GM12878 (cell line): ENCODE measurements around the gene LRRC26. TPM values are rescaled to one million over a fixed set of nuclear protein-coding genes. Genes with fewer than 3 reads are reported as not detected.
A peak's percentile ranks its signal among the peaks of the same experiment; 100 is the strongest.

Experiments
- ATAC-seq: fragments of 200-7000 bp; cut with Tn5 transposase; 3 replicates; pipeline ENCODE4 v1.9.1; 2020; ENCODE audit warnings: mild to moderate bottlenecking, moderate library complexity
- BruUV-seq: library from RNA; stranded (reverse); fragments of 400-500 nt; replicated peaks from 2 replicates; lab custom pipeline; 2021; lab: Mats Ljungman, UMichigan
- CTCF ChIA-PET: fragments of 300-600 bp; sonication (Branson Sonifier 250); formaldehyde crosslinking; extraction: SDS; loops from one replicate; lab custom pipeline; 2021; ENCODE audit warnings: inconsistent platforms; lab: Yijun Ruan, JAX
- POLR2A ChIA-PET: fragments of 350-600 bp; formaldehyde crosslinking; extraction: SDS; loops from one replicate; lab custom pipeline; 2021; ENCODE audit warnings: inconsistent platforms; lab: Charles Lee
- RAD21 ChIA-PET: fragments of 300-600 bp; sonication (Branson Sonifier 250); formaldehyde crosslinking; loops from one replicate; lab custom pipeline; 2023; ENCODE audit warnings: antibody characterized with exemption; ENCODE audit not compliant: unreplicated experiment; lab: Charles Lee
- SMC1A ChIA-PET: fragments of 300-600 bp; sonication (Branson Sonifier 250); formaldehyde crosslinking; loops from one replicate; lab custom pipeline; 2023; ENCODE audit not compliant: unreplicated experiment, uncharacterized antibody; lab: Charles Lee
- DNase-seq: peaks from one replicate; pipeline ENCODE4 v3.0.0-alpha.2; 2011; ENCODE audit warnings: low read depth, low spot score
- FAIRE-seq: peaks from 3 replicates; lab custom pipeline; 2011; peaks lifted over from hg19 to GRCh38; lab: Jason Lieb, UNC
- H2AFZ ChIP-seq: 2 replicates; pipeline ENCODE4 v1.6.0; 2011; ENCODE audit warnings: low read depth, low read length, control low read depth; ENCODE audit not compliant: control insufficient read depth
- H3K27ac ChIP-seq: 2 replicates; pipeline ENCODE4 v1.5.1; 2011; ENCODE audit warnings: control low read depth; ENCODE audit not compliant: control insufficient read depth, insufficient read depth
- H3K27me3 ChIP-seq, 2 experiments: replicated peaks in 1 of 2; 2 replicates each; pipeline versions ENCODE4 v1.6.0 to v1.6.1; 2011; ENCODE audit warnings: low read length in 1 of 2; ENCODE audit not compliant: control insufficient read depth in 2 of 2, insufficient read depth in 2 of 2
- H3K36me3 ChIP-seq, 2 experiments: 2 replicates each; pipeline ENCODE4 v1.5.1; 2011; ENCODE audit warnings: low read length in 1 of 2; ENCODE audit not compliant: control insufficient read depth in 2 of 2, insufficient read depth in 2 of 2
- H3K4me1 ChIP-seq: 2 replicates; pipeline ENCODE4 v1.6.1; 2011; ENCODE audit warnings: mild to moderate bottlenecking, low read length, moderate library complexity, mixed read lengths; ENCODE audit not compliant: control insufficient read depth, insufficient read depth
- H3K4me2 ChIP-seq: 2 replicates; pipeline ENCODE4 v1.6.0; 2011; ENCODE audit warnings: control low read depth; ENCODE audit not compliant: control insufficient read depth, insufficient read depth
- H3K4me3 ChIP-seq: fragments of 200-600 bp; sonication (generic); 2 replicates; pipeline ENCODE4 v1.5.1; 2016
- H3K79me2 ChIP-seq: 2 replicates; pipeline ENCODE4 v1.6.0; 2011; ENCODE audit warnings: low read length; ENCODE audit not compliant: control insufficient read depth, insufficient read depth
- H3K9ac ChIP-seq: 2 replicates; pipeline ENCODE4 v1.8.0; 2011; ENCODE audit warnings: low read length, control low read depth, mixed read lengths; ENCODE audit not compliant: control insufficient read depth, insufficient read depth
- H3K9me3 ChIP-seq: replicated peaks from 3 replicates; pipeline ENCODE4 v1.5.1; 2011; ENCODE audit warnings: mild to moderate bottlenecking, low read length; ENCODE audit not compliant: control insufficient read depth, insufficient read depth
- H4K20me1 ChIP-seq: 2 replicates; pipeline ENCODE4 v1.6.0; 2011; ENCODE audit not compliant: control insufficient read depth, insufficient read depth
- NKRF ChIP-seq: fragments of 450-650 bp; conservative IDR thresholded peaks from 2 replicates; pipeline ENCODE4 v1.6.1; 2017; ENCODE audit warnings: mild to moderate bottlenecking, moderate library complexity
- POLR2A ChIP-seq: IDR thresholded peaks from 2 replicates; pipeline ENCODE4 v1.6.1; 2011; ENCODE audit warnings: low read depth, mild to moderate bottlenecking, low read length
- WGBS: methylation state at CpG from one replicate; pipeline ENCODE4 v1.1.6; 2016; ENCODE audit warnings: low lambda C conversion rate; ENCODE audit not compliant: insufficient replicate concordance, insufficient coverage; ENCODE audit errors: missing lambda C conversion rate; 5-methylcytosine and 5-hydroxymethylcytosine counted together
- in situ Hi-C: fragments of 300-500 bp; cut with MboI; formaldehyde crosslinking; loops from 9 replicates; pipeline ENCODE4 v1.14.3; 2018; ENCODE audit warnings: mixed read lengths
- intact Hi-C: fragments of 100-400 bp; cut with micrococcal nuclease; formaldehyde crosslinking; loops from one replicate; pipeline ENCODE4 v1.14.2; 2022; ENCODE audit not compliant: unreplicated experiment
- polyA plus RNA-seq, 11 experiments: library from polyadenylated mRNA; depleted of rRNA in 4 of 11; unstranded in 6 of 11; stranded (reverse) in 5 of 11; fragments of >200 nt; fragmentation: Nextera tagmentation in 4 of 11; fragmentation: Illumina TruSeq in 1 of 11; extraction: Ambion mirVana in 4 of 11; extraction: Trizol in 1 of 11; gene quantifications; 1 replicate in 1 of 11; 2 replicates in 10 of 11; pipeline versions ENCODE4 v1.2.1 to v1.2.3, GENCODE V29; 2011 to 2016; ENCODE audit warnings: inconsistent platforms in 2 of 11, missing spikeins in 2 of 11, low read depth in 1 of 11
- total RNA-seq, 4 experiments: library from RNA; depleted of rRNA in 3 of 4; stranded (reverse); fragments of >200 nt in 3 of 4; fragmentation: Illumina TruSeq in 1 of 4; extraction: Trizol in 1 of 4; gene quantifications; 2 replicates each; pipeline versions ENCODE4 v1.2.1 to v1.2.3, GENCODE V29; 2013 to 2021

Gene LRRC26
- total and polyA plus RNA-seq, 10 of the 15 experiments (the other 5 are each of a cell fraction or from before 2014, with no cell fraction given): 0.29 to 0.91 (median 0.64) TPM; not detected in 5

GRCh38 chr9:137216188-137216965, 46.5 kb upstream of the LRRC26 start:
- TF ChIP-seq NKRF (no peak), POLR2A (0 out of 2 replicates have a peak, but pooled peaks have one; percentile 3)
- in situ Hi-C loops: no loop called here

More at GRCh38 chr9:137216188-137216965, 46.5 kb upstream of the LRRC26 start:
- no peak for ATAC-seq
- WGBS: 94% methylated on average over 23 of the region's 30 CpGs
- CTCF ChIA-PET: no interaction called here
- no peaks in the 10 kb centered on the region for H3K9me3 ChIP-seq
- FAIRE-seq: no peak
- no peak for DNase-seq
- RAD21 ChIA-PET: no interaction called here
- H3K4me3 ChIP-seq: no peak overlapping the region
- H3K9ac ChIP-seq: no peak overlapping the region
- POLR2A ChIA-PET: no interaction called here
- H3K27me3 ChIP-seq: no peaks in the 10 kb centered on the region
- H3K4me1 ChIP-seq: no peaks in the 10 kb centered on the region
- no peaks in the 10 kb centered on the region for H3K79me2 ChIP-seq
- intact Hi-C loops: no loop called here
- H2AFZ ChIP-seq: no peak overlapping the region
- no peak overlapping the region for H3K4me2 ChIP-seq
- no peak overlapping the region for H3K27ac ChIP-seq
- H4K20me1 ChIP-seq: no peaks in the 10 kb centered on the region
- H3K36me3 ChIP-seq: peaks cover 0 to 2% of the 10 kb centered on the region in 2 experiments; a peak in 2 of 4 replicates
- BruUV-seq: no TSS peak
- SMC1A ChIA-PET: no interaction called here
